Measurements from ENCODE around the gene MCM8. TPM values are rescaled to one million over a fixed set of nuclear protein-coding genes. Genes with fewer than 3 reads are reported as not detected.

MCM8 gene
- total and polyA plus RNA-seq, 4 donors = 0.49 to 11.0 (median 1.5) TPM

- H3K27ac ChIP-seq (ENCODE audit: low read depth in 1 of 2, low read length in 2 of 2) = no peak overlapping the region
- TF ChIP-seq YY1 (IDR thresholded peaks at IDR 0.05) = no peak
- no peak for TF ChIP-seq ZBTB33 (IDR thresholded peaks at IDR 0.05)
- no peak for TF ChIP-seq JUND (IDR thresholded peaks at IDR 0.05)
- no peak for TF ChIP-seq CTCF (IDR thresholded peaks at IDR 0.05; ENCODE audit: low read depth, low read length, missing input control)
- no peak for TF ChIP-seq HNF4G (IDR thresholded peaks at IDR 0.05)
- no peak for TF ChIP-seq FOXA2 (IDR thresholded peaks at IDR 0.05)
- no peak for TF ChIP-seq RAD21 (IDR thresholded peaks at IDR 0.05)
- TF ChIP-seq REST (IDR thresholded peaks at IDR 0.05) = no peak
- TF ChIP-seq TAF1 (conservative IDR thresholded peaks at IDR 0.05) = no peak
- TF ChIP-seq RXRA (IDR thresholded peaks at IDR 0.05) = no peak
- TF ChIP-seq GABPA (IDR thresholded peaks at IDR 0.05 in 1 of 2, conservative IDR thresholded peaks at IDR 0.05 in 1 of 2) = no peak
- no peak for TF ChIP-seq ATF3 (IDR thresholded peaks at IDR 0.05)
- no peak for TF ChIP-seq SP1 (IDR thresholded peaks at IDR 0.05)
- TF ChIP-seq MAX (IDR thresholded peaks at IDR 0.05) = no peak
- WGBS = 90% methylated on average over 3 of the region's 3 CpGs
Measured at GRCh38 chr20:6026051-6026450, 75.6 kb downstream of the MCM8 start.

GRCh38 chr20:6028818-6029217, 78.4 kb downstream of the MCM8 start:
- no peak overlapping the region for H3K4me3 ChIP-seq (ENCODE audit: low read depth in 1 of 3, low read length in 3 of 3)
- H3K27me3 ChIP-seq (ENCODE audit: control insufficient read depth in 4 of 4, insufficient read depth in 4 of 4, low read length in 3 of 4) = no peaks in the 10 kb centered on the region
- TF ChIP-seq RAD21 (IDR thresholded peaks at IDR 0.05) = no peak
- peaks cover 5 to 38% (median 25%) of the 10 kb centered on the region in 4 donors for H3K36me3 ChIP-seq (ENCODE audit: control insufficient read depth in 4 of 4, insufficient read depth in 3 of 4, low read depth in 1 of 4, low read length in 3 of 4)
- no peak overlapping the region for H3K9ac ChIP-seq (ENCODE audit: low read depth in 1 of 2, low read length in 2 of 2)
- DNase-seq (ENCODE audit: low spot score) = no peak
- no peaks in the 10 kb centered on the region for H3K9me3 ChIP-seq (ENCODE audit: control insufficient read depth in 4 of 4, low read length in 3 of 4)
- peaks cover 0 to 8% (median 1%) of the 10 kb centered on the region in 4 donors for H3K4me1 ChIP-seq (ENCODE audit: control insufficient read depth in 4 of 4, insufficient read depth in 4 of 4, low read length in 3 of 4)
- no peak overlapping the region for H3K27ac ChIP-seq (ENCODE audit: low read depth in 1 of 2, low read length in 2 of 2)

More at GRCh38 chr20:6026051-6026450, 75.6 kb downstream of the MCM8 start:
- Histone ChIP-seq H3K4me1 (ENCODE audit: control insufficient read depth in 4 of 4, insufficient read depth in 4 of 4, low read length in 3 of 4) (peaks cover 0 to 7% (median 1%) of the 10 kb centered on the region in 4 donors), H3K27me3 (ENCODE audit: control insufficient read depth in 4 of 4, insufficient read depth in 4 of 4, low read length in 3 of 4) (no peaks in the 10 kb centered on the region), H3K4me3 (ENCODE audit: low read depth in 1 of 3, low read length in 3 of 3) (no peak overlapping the region), H3K9ac (ENCODE audit: low read depth in 1 of 2, low read length in 2 of 2) (no peak overlapping the region), H3K36me3 (ENCODE audit: control insufficient read depth in 4 of 4, insufficient read depth in 3 of 4, low read depth in 1 of 4, low read length in 3 of 4) (peaks cover 7 to 31% (median 25%) of the 10 kb centered on the region in 4 donors), H3K9me3 (ENCODE audit: control insufficient read depth in 4 of 4, low read length in 3 of 4) (no peaks in the 10 kb centered on the region)
- no peak for DNase-seq (ENCODE audit: low spot score)

Measured in liver (tissue), 9 donors.